ENCODE measurements around the gene SSBP2.
"Not testable (repeated sequence)": the region's sequence is repeated elsewhere in the genome, so short reads cannot be mapped to it uniquely, and the experiment has no call there.

The SSBP2 gene

DNA sequence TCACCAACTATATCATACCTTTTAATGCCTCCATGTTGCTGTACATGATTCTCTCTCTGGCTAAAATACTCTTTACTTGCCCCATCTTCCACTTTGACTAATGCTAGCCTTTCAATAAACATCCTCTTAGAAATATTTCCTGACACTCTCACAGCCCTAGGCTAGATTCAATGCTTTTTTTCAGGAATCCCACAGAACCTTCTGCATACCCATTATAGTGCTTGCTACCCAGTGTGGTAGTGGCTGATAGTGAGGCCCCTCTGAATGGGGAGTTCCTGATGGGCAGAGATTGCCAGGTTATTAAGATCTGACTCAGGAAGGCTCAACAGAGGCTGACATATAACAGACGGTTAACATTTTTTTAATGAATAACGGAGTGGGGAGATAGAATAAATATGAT, 11.6 kb downstream of the SSBP2 start:
- no peak for DNase-seq (ENCODE audit: low read depth, low spot score)

DNA sequence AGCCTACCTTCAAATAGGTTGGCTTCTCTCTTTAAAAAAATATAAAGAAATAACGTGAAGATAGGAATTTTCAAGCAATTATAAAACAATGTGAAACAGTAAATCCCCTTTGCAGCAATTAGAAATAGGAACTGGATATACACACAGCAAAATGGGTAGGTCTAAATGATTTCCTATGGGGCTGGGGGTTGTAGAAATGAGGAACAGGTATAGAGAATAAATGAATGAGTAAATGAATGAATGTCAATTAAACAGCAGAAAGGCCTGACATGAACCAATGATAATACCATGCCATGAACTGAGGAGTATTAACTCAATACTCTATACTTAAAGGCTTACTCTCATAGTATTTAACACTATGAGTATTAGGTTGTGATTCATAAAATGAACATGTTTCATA, 21.6 kb downstream of the SSBP2 start:
- no peak for DNase-seq (ENCODE audit: low read depth, low spot score)

DNA sequence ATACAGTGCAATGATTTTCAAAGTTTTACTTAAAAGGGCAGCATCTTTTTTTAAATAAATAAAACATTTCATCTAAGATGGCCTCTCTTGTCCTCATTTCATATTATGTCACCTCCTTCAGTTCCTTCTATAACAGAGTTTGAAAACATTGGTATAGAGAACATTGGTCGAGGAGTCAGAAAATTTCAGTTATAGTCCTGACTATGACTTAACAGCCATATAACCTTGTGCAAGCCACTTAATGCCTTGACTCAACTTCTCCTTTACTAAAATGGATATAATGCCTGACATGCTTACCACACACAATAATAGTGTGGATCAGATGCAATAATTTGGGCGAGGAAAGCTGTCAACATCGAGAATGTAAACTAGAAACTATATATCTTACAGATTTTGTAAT, 22.6 kb downstream of the SSBP2 start:
- no peak for DNase-seq (ENCODE audit: low read depth, low spot score)

GRCh38 chr5:81726297-81726696, 24.6 kb downstream of the SSBP2 start:
- peak; percentile 38 for DNase-seq (ENCODE audit: low read depth, low spot score)

DNA sequence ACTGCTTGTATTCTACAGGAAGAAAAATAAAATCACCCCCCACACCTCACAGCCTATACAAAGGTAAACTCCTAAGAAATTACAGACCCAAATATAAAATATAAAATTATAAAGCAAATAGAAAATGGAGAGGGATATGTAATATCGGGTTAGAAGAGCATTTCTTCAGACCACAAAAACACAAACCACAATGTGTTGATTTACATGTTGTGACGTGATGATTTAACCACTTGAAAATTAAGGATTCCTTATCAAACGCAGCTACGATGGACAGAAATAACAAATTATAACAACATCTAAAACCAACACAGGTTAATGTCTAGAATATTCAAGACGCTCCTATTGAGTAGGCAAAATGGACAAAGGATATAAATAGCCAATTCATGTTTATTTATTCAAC, 26.3 kb downstream of the SSBP2 start:
- no peak for DNase-seq (ENCODE audit: low read depth, low spot score)

DNA sequence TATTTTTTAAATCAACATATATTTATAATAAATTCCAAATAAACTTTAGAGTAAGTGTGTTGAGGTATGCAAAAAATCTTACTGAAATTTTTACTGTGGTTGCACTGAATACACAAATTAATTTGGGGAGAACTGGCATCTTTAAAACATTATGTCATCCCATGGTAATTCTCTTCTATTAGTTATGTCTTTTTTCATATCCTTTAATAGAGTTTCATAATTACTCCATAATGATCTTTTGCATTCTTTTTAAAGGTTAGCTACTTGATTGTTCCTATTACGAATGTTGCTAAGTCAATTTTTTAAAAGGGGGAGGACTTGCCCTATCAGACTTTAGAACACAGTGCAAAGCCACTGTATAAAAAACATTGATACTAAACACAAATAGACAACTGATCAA, 26.8 kb downstream of the SSBP2 start:
- DNase-seq (ENCODE audit: low read depth, low spot score), result no peak

GRCh38 chr5:81721049-81721448, 29.8 kb downstream of the SSBP2 start:
- DNase-seq (ENCODE audit: low read depth, low spot score), result no peak

DNA sequence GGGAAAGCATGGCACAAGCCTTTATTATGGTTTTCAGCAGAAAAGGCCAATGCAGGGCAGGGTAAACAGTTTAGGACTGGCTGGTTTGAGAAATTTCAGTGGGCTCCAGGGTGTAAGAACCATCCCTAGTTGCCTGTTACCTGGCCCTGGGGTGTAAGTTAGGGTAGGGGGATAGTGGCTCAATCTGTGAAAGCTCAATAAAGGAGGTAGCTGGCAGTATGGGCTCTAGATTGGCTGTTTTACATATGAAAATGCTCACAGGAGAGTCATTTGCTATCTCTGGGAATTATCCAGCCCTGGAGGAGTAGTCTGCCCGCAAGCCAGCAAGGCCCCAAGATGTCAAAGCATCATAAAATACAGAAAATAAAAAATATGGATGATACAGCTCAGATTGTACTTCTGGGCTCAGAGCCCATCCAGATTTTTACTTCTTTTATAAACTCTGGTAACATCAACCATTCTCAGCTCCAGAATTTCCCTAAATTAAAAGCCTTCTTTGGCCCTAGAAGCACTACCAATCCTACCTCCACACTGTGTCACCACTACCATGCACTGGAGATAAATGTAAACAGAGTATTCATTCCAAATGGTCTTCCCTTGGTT, 31.1 kb downstream of the SSBP2 start:
- no peak for DNase-seq (ENCODE audit: low read depth, low spot score)

DNA sequence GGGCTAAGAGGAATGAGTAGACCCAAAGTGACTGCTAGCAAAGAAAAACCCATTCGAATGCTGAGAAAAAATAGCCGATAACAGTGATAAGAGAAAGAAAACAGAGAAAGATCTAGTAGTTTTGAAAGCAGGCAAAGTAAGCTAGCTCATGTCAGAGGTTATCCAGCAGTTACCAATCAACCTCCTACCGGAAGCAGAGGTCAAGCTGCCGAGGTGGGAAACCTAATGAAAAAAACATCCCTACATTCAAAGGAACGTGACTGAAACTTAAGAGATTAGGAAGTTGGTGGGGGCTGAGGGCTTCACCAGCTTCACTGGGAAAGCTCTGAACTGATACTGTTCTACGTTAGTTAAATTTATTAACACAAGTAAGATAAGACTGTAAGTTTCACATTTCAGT, 32.6 kb downstream of the SSBP2 start:
- DNase-seq (ENCODE audit: low read depth, low spot score), result no peak

DNA sequence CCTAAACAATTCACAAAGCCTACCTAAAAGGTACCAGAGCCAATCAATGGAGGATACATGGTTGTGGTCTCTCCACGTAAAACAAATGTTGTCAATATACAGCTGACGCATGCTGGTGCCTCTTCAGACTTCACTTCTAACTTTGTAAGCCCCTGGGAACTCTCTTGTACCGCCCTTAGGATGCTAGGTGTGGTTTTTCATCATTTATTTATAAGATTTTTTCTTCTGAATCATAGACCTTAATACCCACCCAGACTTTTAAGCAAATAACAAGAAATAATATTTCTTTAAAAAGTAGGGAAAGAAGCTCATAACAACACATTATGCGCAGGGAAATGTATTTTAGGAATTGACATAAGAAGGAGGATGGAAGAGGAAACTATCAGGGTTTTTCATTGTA, 33.0 kb downstream of the SSBP2 start:
- DNase-seq (ENCODE audit: low read depth, low spot score), result peak; percentile 24

DNA sequence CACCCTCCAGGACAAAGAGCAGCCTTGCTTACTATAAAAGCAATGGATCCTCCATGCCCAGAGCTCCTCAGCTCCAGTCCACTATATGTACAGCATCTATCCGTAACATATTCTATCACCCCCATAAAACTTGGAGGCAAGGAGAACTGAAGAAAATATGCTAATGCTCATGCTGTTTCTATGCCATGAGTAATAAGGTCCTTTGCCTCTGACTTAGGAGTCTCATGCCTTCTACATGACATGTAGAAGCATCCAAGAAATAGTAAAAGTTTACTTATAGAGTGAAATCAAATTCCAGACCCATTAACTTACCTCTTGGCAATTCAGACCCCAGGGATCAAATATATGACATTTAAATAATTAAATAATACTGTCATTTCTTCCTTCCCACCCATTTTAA, 33.7 kb downstream of the SSBP2 start:
- DNase-seq (ENCODE audit: low read depth, low spot score), result no peak

GRCh38 chr5:81714076-81714475, 36.8 kb downstream of the SSBP2 start:
- not testable (repeated sequence) for DNase-seq (ENCODE audit: low read depth, low spot score)

- DNase-seq (ENCODE audit: low read depth, low spot score), result no peak
Observed at GRCh38 chr5:81708889-81709288, 42.0 kb downstream of the SSBP2 start.

DNA sequence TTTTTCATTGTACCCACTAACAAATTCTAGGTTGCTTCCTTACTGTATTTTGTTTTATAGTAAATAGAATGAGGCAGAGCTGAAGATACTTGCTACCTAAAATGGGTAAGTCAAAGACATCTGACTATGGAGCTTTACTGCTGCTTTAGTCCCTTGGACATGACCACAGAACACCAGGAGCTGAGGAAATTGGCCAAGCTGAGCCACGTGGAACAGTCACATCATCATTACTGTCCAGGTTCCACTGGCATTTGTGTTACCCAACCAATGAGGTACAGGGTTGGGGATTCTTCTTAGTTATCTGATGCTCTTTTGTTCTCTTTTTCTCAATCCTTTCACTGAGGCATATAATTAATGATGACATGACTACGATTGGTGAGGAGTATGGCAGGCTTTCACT, 47.1 kb downstream of the SSBP2 start:
- no peak for DNase-seq (ENCODE audit: low read depth, low spot score)

DNA sequence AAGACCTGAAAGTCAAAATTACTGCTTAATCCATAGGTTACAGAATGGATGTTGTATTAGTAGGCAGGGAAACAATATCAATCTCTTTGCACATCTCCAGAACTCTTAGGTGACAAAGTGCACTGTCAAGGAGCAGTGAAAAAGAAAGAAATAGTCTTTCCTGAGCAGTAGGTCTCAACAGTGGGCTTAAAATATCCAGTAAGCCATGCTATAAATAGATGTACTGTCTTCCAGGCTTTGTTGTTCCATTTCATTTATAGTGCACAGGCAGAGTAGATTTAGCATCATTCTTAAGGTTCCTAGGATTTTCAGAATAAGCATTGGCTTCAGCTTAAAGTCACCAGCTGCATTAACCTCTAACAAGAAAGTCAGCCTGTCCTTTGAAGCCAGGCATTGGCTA, 50.7 kb downstream of the SSBP2 start:
- no peak for DNase-seq (ENCODE audit: low read depth, low spot score)

GRCh38 chr5:81698813-81699212, 52.1 kb downstream of the SSBP2 start:
- no peak for DNase-seq (ENCODE audit: low read depth, low spot score)

- no peak for DNase-seq (ENCODE audit: low read depth, low spot score)
Observed at GRCh38 chr5:81696418-81697397, 54.2 kb downstream of the SSBP2 start.

- DNase-seq (ENCODE audit: low read depth, low spot score), result no peak
Observed at GRCh38 chr5:81694726-81695125, 56.2 kb downstream of the SSBP2 start.

- DNase-seq (ENCODE audit: low read depth, low spot score), result no peak
Observed at GRCh38 chr5:81688215-81688614, 62.7 kb downstream of the SSBP2 start.

DNA sequence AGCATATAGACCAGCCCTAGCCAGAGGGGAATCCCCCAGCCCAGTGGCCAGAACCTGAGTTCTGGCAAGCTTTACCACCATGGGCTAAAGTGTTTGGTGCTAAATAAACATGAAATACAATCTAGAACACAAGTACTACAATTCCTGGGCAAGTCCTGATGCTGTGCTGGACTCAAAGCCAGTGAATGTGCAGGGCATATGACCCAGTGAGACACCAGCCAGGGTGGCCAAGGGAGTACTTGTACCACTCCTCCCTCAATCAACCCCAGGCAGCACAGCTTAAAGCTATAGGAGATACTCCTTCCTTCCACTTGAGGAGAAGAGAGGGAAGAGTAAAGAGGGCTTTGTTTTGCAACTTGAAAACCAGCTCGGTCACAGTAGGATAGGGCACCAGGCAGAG, 63.6 kb downstream of the SSBP2 start:
- no peak for DNase-seq (ENCODE audit: low read depth, low spot score)

DNA sequence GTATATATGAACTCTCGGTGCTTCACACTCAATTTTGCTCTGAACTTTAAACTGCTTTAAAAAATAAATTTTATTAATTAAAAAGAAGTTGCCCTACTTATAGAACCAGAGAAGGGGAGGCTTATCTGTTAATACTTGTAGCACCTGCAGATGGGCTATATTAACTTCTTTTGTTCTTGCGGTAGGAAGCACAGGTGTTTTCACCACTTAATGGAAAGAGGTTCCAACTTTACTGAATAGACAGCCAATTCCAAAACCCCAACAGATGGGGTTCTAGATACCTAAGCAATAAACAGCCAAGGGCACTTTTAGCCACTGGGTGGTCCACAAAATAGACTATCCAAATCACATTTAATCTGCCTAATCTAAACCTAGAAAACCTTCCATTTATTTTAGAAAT, 65.4 kb downstream of the SSBP2 start:
- DNase-seq (ENCODE audit: low read depth, low spot score), result no peak

GRCh38 chr5:81679885-81680284, 71.0 kb downstream of the SSBP2 start:
- DNase-seq (ENCODE audit: low read depth, low spot score), result no peak

DNA sequence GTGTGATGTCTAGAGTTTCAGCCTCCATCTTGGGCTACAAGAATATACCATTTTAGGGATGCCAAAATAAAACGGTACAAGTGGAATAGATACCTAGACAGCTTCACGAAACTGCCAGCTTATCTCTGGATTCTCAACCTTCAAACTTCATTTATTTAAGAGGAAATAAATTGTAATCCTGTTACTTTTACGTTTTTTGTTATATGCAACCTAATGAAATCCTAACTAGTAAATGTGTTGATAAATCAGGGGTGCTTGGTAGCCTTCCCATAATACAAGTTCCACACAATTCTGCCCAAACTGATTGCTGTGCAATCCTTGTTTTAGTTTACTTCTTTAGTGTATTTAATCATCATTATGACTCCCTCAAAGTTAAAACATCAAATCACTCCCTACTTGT, 75.5 kb downstream of the SSBP2 start:
- DNase-seq (ENCODE audit: low read depth, low spot score), result no peak
